Activated T-helper 2 cell treated with anti-CD3 and anti-CD28 coated beads, Interferon-gamma antibody, Interleukin-2, Interleukin-4, amounts not matched to agents 10 μg/mL and 5 μg/mL and 100 μg/mL, durations not matched to agents 14 hours and 24 hours and 36 hours (primary cell): ENCODE data around the gene KIF11. TPM values are rescaled to one million over a fixed set of nuclear protein-coding genes. Genes with fewer than 3 reads are reported as not detected.
A peak's percentile ranks its signal among the peaks of the same experiment; 100 is the strongest.

Source experiments
- DNase-seq: peaks from one replicate; pipeline ENCODE4 v3.0.0; 2021; ENCODE audit warnings: low spot score
- H3K27ac Mint-ChIP-seq: one replicate; pipeline ENCODE4 v1.8.0; 2021; ENCODE audit warnings: mixed read lengths
- H3K27me3 Mint-ChIP-seq: one replicate; pipeline ENCODE4 v1.8.0; 2021; ENCODE audit warnings: low read depth, mixed read lengths
- H3K36me3 Mint-ChIP-seq: one replicate; pipeline ENCODE4 v1.8.0; 2021; ENCODE audit warnings: low read depth, mixed read lengths
- H3K4me1 Mint-ChIP-seq: one replicate; pipeline ENCODE4 v1.8.0; 2021; ENCODE audit warnings: low read depth, mixed read lengths
- H3K4me3 Mint-ChIP-seq: one replicate; pipeline ENCODE4 v1.8.0; 2021; ENCODE audit warnings: low read depth, mild to moderate bottlenecking, moderate library complexity, mixed read lengths
- H3K9me3 Mint-ChIP-seq: one replicate; pipeline ENCODE4 v1.8.0; 2021; ENCODE audit warnings: mixed read lengths
- intact Hi-C: fragments of 100-400 bp; cut with micrococcal nuclease; formaldehyde crosslinking; loops from one replicate; pipeline ENCODE4 v1.15.1; 2023
- total RNA-seq: library from RNA; stranded (reverse); gene quantifications from 2 replicates; pipeline ENCODE4 v1.2.3, GENCODE V29; 2022

KIF11 gene
- total RNA-seq, 1 donor from 2014 or later: 44.9 TPM

- H3K4me3 Mint-ChIP-seq: peak overlapping the region; percentile 30
- H3K4me1 Mint-ChIP-seq: peaks cover 21% of the 10 kb centered on the region
- H3K9me3 Mint-ChIP-seq: no peaks in the 10 kb centered on the region
- H3K27me3 Mint-ChIP-seq: peaks cover 70% of the 10 kb centered on the region
- no peak overlapping the region for H3K27ac Mint-ChIP-seq
- H3K36me3 Mint-ChIP-seq: no peaks in the 10 kb centered on the region
- intact Hi-C loops: loop anchor here (2.0 to 5.0 kb wide), 3 partner anchors 99 to 375 kb away; partner anchors contain the start of genes EXOC6 and KIF11
- no peak for DNase-seq
These were observed 98.7 kb downstream of the KIF11 start for GRCh38 chr10:92691591-92692079.

GRCh38 chr10:92692080-92692671 is 99.2 kb downstream of the KIF11 start:
- intact Hi-C loops: loop anchor here (5.0 kb wide), 2 partner anchors 100 to 155 kb away; partner anchors contain the start of genes EXOC6 and KIF11

GRCh38 chr10:92692697-92693533 is 100.0 kb downstream of the KIF11 start:
- Mint-ChIP-seq H3K27me3 (peaks cover 71% of the 10 kb centered on the region), H3K36me3 (no peaks in the 10 kb centered on the region), H3K9me3 (no peaks in the 10 kb centered on the region), H3K4me3 (no peak overlapping the region), H3K27ac (no peak overlapping the region), H3K4me1 (peaks cover 23% of the 10 kb centered on the region)
- DNase-seq: no peak
- intact Hi-C loops: loop anchor here (5.0 kb wide), 2 partner anchors 101 to 154 kb away; partner anchors contain the start of genes EXOC6 and KIF11

More at GRCh38 chr10:92692080-92692671, 99.2 kb downstream of the KIF11 start:
- H3K4me3 Mint-ChIP-seq: no peak overlapping the region
- peaks cover 21% of the 10 kb centered on the region for H3K4me1 Mint-ChIP-seq
- H3K27ac Mint-ChIP-seq: no peak overlapping the region
- peaks cover 69% of the 10 kb centered on the region for H3K27me3 Mint-ChIP-seq
- H3K36me3 Mint-ChIP-seq: no peaks in the 10 kb centered on the region
- DNase-seq: no peak
- H3K9me3 Mint-ChIP-seq: no peaks in the 10 kb centered on the region

DNA sequence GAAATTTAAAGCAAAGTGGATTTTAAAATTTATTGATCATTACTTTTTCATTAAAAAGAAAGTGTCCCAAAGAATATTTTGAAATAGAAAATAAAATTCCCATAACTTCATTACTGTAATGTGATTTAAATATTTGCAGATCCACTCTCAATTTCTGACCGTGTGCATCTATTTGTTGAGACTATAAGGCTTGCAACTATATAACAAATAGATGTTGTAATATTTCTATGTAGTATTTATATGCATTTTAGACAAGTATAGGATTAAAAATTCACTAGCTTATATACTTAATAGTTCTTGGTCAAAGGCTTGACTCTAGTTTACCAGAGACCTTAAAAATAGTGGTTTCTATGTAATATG is 100.6 kb downstream of the KIF11 start:
- no peaks in the 10 kb centered on the region for H3K36me3 Mint-ChIP-seq
- H3K9me3 Mint-ChIP-seq: no peaks in the 10 kb centered on the region
- no peak overlapping the region for H3K4me3 Mint-ChIP-seq
- H3K27ac Mint-ChIP-seq: no peak overlapping the region
- no peak for DNase-seq
- peaks cover 26% of the 10 kb centered on the region for H3K4me1 Mint-ChIP-seq
- intact Hi-C loops: loop anchor here (5.0 kb wide), 2 partner anchors 101 to 154 kb away; partner anchors contain the start of genes EXOC6 and KIF11
- H3K27me3 Mint-ChIP-seq: peaks cover 70% of the 10 kb centered on the region

GRCh38 chr10:92695679-92696605 is 103.0 kb downstream of the KIF11 start:
- H3K4me3 Mint-ChIP-seq: no peak overlapping the region
- H3K9me3 Mint-ChIP-seq: no peaks in the 10 kb centered on the region
- no peak overlapping the region for H3K27ac Mint-ChIP-seq
- H3K4me1 Mint-ChIP-seq: peaks cover 28% of the 10 kb centered on the region
- DNase-seq: no peak
- intact Hi-C loops: no loop called here
- H3K27me3 Mint-ChIP-seq: peaks cover 76% of the 10 kb centered on the region
- no peaks in the 10 kb centered on the region for H3K36me3 Mint-ChIP-seq

- Mint-ChIP-seq H3K4me1 (peaks cover 21% of the 10 kb centered on the region), H3K27ac (no peak overlapping the region), H3K36me3 (no peaks in the 10 kb centered on the region), H3K27me3 (peaks cover 77% of the 10 kb centered on the region), H3K9me3 (no peaks in the 10 kb centered on the region), H3K4me3 (no peak overlapping the region)
- no peak for DNase-seq
- intact Hi-C loops: no loop called here
These were observed 103.9 kb downstream of the KIF11 start for GRCh38 chr10:92696606-92697383.

- Mint-ChIP-seq H3K27me3 (peaks cover 76% of the 10 kb centered on the region), H3K36me3 (no peaks in the 10 kb centered on the region), H3K27ac (no peak overlapping the region), H3K4me1 (peaks cover 20% of the 10 kb centered on the region), H3K4me3 (peak overlapping the region; percentile 13), H3K9me3 (no peaks in the 10 kb centered on the region)
- DNase-seq: no peak
- intact Hi-C loops: no loop called here
These were observed 105.0 kb downstream of the KIF11 start for GRCh38 chr10:92697663-92698511.

- peaks cover 74% of the 10 kb centered on the region for H3K27me3 Mint-ChIP-seq
- no peak for DNase-seq
- intact Hi-C loops: no loop called here
- peaks cover 20% of the 10 kb centered on the region for H3K4me1 Mint-ChIP-seq
- H3K36me3 Mint-ChIP-seq: no peaks in the 10 kb centered on the region
- H3K4me3 Mint-ChIP-seq: peak overlapping the region; percentile 69
- no peaks in the 10 kb centered on the region for H3K9me3 Mint-ChIP-seq
- no peak overlapping the region for H3K27ac Mint-ChIP-seq
These were observed 106.2 kb downstream of the KIF11 start for GRCh38 chr10:92699193-92699517.

DNA sequence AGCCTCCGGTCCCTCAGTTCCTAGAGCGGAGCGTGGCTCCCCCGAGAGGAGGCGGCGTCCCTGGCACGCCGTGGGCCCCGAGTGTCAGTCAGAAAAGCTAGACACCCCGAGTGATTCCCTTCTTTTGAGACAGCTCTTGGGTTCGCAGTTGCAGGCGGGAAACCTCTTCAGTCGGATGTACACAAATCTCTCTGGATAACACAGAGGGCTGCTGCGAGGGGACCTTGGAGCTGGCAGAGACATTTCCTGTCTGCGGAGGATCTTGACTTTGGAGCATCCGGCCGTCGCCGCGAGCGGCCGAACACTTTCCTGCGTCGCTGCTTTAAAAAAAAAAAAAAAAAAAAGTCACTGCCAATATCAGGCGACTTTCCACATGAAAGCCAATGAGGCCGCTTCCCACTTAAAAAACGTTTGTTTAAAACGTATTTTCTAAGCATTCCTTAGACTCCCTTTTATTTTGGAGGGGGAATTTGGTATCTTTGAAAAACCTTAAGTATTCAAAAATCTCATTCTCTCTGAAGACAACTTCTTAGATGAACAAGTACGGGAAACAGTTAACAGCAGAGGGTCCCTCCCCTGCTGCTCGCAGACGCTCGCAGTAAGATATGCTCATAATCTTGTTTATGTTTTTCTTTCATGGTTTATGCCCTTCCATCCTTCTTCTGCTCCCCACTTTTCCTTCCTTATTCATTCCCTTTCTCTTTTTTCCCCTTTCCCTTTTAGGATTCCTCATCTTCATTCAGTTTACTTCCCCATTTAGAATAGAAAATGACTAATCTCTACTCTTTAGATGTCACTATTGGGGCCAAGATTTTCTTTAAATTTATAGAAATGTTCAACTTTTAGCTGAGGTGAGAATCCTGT is 106.8 kb downstream of the KIF11 start:
- no peaks in the 10 kb centered on the region for H3K9me3 Mint-ChIP-seq
- no peak for DNase-seq

DNA sequence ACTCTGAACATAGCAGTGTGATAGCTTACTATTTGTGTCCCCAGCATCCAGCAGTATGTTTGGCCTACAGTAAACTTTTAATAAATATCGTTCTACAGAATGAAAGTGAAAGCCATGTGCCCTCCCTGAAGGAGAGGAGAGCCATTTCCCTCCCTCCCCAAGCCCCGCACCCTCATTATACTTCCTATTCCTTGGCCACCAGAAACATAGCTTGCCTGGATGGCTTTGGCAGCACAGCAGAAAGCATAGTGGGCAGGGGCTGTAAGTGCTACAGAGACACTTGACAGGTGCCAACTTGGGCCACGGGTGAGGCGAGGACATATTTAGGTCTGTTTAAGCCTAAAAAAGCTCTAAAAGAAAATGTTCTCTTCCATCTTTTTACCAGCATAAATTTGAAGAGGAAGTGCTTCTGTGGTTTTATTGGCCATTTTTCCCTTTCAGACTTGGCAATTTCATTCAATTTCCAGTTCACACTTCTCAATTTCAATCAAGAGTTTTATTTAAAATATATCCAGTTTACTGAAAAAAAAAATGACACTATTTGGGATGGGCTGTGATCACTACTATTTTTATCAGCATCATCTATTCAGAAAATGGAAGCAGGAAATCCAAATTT is 109.5 kb downstream of the KIF11 start:
- Mint-ChIP-seq H3K9me3 (no peaks in the 10 kb centered on the region), H3K4me3 (no peak overlapping the region), H3K27ac (no peak overlapping the region), H3K36me3 (no peaks in the 10 kb centered on the region), H3K27me3 (peaks cover 59% of the 10 kb centered on the region), H3K4me1 (peaks cover 20% of the 10 kb centered on the region)
- no peak for DNase-seq
- intact Hi-C loops: no loop called here

More for the DNA sequence above, 106.8 kb downstream of the KIF11 start:
- Mint-ChIP-seq H3K27ac (no peak overlapping the region), H3K36me3 (no peaks in the 10 kb centered on the region), H3K27me3 (peaks cover 70% of the 10 kb centered on the region), H3K4me1 (peaks cover 20% of the 10 kb centered on the region), H3K4me3 (peak overlapping the region; percentile 74)
- intact Hi-C loops: no loop called here
